ENCODE results near the gene COX5B. TPM values are rescaled to one million over a fixed set of nuclear protein-coding genes. Genes with fewer than 3 reads are reported as not detected.

COX5B gene
- polyA plus RNA-seq, 1 donor (not counting 4 experiments of a cell fraction or from before 2014, with no cell fraction given) = 311 TPM

DNA sequence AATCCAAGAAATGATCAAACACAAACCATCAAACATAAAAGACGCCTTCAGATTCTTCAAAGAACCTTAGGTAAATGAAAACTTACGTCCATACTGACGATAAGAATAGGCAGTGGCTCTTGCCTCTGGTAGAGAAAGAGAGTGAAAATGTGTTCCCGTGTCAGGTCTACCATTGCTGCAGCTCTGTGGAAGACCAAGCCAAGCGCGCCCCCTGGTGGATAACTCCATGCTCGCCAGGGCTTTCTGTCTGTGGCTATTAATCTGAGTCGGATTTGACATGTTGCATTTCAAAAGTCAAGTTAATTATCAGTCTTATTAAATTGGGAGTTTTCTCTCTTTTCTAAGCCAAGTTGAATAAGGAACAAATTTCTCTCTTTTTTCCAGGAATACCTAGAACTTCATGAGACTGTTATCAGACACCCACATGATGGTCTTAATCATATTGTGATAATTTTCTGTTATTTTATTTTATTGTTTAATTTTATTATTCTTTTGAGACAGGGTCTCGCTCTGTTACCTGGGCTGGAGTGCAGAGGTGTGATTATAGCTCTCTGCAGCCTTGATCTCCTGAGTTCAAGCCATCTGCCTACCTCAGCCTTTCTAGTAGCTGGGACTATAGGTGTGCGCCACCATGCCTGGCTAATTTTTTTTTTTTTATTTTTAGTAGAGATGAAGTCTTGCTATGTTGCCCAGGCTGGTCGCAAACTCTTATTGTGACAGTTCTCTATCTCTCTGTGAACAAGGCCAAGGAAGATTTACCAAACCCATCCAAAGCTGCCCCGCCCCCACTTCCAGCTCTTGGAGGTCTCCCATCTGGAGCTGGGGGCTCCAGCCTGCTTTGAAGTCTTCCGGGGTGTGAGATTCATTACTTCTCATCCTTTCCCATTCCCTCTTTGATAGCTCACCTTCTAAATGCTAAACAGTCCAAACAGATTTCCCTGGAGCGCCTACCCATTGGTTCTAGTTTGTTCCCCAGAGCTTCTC, 51.7 kb downstream of the COX5B start:
- peak; percentile 76 for FAIRE-seq
- no peak overlapping the region for H2AFZ ChIP-seq (ENCODE audit: control insufficient read depth, low read length)
- dilution Hi-C loops (cut with MboI; ENCODE audit: extremely low pct_ligation_motif_present, low sequenced_read_pairs) = no loop called here

More for the DNA sequence above, 51.7 kb downstream of the COX5B start:
- H4K20me1 ChIP-seq (ENCODE audit: control insufficient read depth, extremely low read depth, insufficient read depth, low read length) = no peaks in the 10 kb centered on the region
- H3K4me3 ChIP-seq (ENCODE audit: control insufficient read depth in 2 of 3, extremely low read depth in 1 of 3, insufficient read depth in 2 of 3, low read depth in 1 of 3, low read length in 3 of 3) = no peak overlapping the region
- peak overlapping the region; percentile 49 for H3K4me2 ChIP-seq (ENCODE audit: control insufficient read depth, extremely low read depth, insufficient read depth, low read depth, low read length)
- H3K79me2 ChIP-seq (ENCODE audit: control insufficient read depth, insufficient read depth, low read length) = no peaks in the 10 kb centered on the region
- TF ChIP-seq, protein P1, sequence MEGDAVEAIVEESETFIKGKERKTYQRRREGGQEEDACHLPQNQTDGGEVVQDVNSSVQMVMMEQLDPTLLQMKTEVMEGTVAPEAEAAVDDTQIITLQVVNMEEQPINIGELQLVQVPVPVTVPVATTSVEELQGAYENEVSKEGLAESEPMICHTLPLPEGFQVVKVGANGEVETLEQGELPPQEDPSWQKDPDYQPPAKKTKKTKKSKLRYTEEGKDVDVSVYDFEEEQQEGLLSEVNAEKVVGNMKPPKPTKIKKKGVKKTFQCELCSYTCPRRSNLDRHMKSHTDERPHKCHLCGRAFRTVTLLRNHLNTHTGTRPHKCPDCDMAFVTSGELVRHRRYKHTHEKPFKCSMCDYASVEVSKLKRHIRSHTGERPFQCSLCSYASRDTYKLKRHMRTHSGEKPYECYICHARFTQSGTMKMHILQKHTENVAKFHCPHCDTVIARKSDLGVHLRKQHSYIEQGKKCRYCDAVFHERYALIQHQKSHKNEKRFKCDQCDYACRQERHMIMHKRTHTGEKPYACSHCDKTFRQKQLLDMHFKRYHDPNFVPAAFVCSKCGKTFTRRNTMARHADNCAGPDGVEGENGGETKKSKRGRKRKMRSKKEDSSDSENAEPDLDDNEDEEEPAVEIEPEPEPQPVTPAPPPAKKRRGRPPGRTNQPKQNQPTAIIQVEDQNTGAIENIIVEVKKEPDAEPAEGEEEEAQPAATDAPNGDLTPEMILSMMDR (optimal IDR thresholded peaks at IDR 0.05 in 1 of 3, IDR thresholded peaks at IDR 0.05 in 1 of 3, conservative IDR thresholded peaks at IDR 0.05 in 1 of 3; ENCODE audit: extremely low read depth in 1 of 3, insufficient read depth in 2 of 3, low read length in 3 of 3) = peak; percentile 81 to 93 (median 89)
- TF ChIP-seq EZH2 (IDR thresholded peaks at IDR 0.05; ENCODE audit: low read length) = no peak
- no peaks in the 10 kb centered on the region for H3K9me3 ChIP-seq (ENCODE audit: control insufficient read depth, low read depth, low read length)
- no peaks in the 10 kb centered on the region for H3K4me1 ChIP-seq (ENCODE audit: control insufficient read depth, extremely low read depth, insufficient read depth, low read length)
- no peak overlapping the region for H3K27ac ChIP-seq (ENCODE audit: control insufficient read depth, insufficient read depth, low read length)
- H3K27me3 ChIP-seq (ENCODE audit: control insufficient read depth, extremely low read depth, insufficient read depth, low read length) = no peaks in the 10 kb centered on the region
- H3K9me1 ChIP-seq (ENCODE audit: control insufficient read depth, extremely low read depth, insufficient read depth, low read length) = no peaks in the 10 kb centered on the region
- H3K9ac ChIP-seq (ENCODE audit: control insufficient read depth, extremely low read depth, insufficient read depth, low read length) = no peak overlapping the region
- peak; percentile 25 for DNase-seq (ENCODE audit: low read depth, low spot score)
- H3K36me3 ChIP-seq (ENCODE audit: control insufficient read depth in 2 of 2, extremely low read depth in 1 of 2, insufficient read depth in 2 of 2, low read length in 2 of 2) = no peaks in the 10 kb centered on the region

Small RNA genes within 50 kb of the gene (small RNA-seq; reads per million reads assigned to genes)
- gene RNU4-8P (ENCODE audit: insufficient read length in 3 of 3, low read depth in 3 of 3, low replicate concordance in 1 of 3) = 0 reads per million in 3 experiments

Other genes with a start within 250 kb of the COX5B start
- 6.1 to 11.9 TPM (median 7.6 TPM) in 3 replicates for gene ANKRD36B, start 56.2 kb upstream of the COX5B start, polyA plus RNA-seq
- gene ACTR1B, start 18.0 kb downstream of the COX5B start, polyA plus RNA-seq = 20.6 to 31.2 TPM (median 30.0 TPM) in 3 replicates
- 0.66 to 1.7 TPM (median 1.6 TPM) in 3 replicates for gene C2orf92, start 23.7 kb downstream of the COX5B start, polyA plus RNA-seq
- 0.95 to 7.3 TPM (median 1.6 TPM) in 3 replicates for gene ZAP70, start 67.5 kb downstream of the COX5B start, polyA plus RNA-seq